ENCODE measurements around the gene PARP4.

DNA sequence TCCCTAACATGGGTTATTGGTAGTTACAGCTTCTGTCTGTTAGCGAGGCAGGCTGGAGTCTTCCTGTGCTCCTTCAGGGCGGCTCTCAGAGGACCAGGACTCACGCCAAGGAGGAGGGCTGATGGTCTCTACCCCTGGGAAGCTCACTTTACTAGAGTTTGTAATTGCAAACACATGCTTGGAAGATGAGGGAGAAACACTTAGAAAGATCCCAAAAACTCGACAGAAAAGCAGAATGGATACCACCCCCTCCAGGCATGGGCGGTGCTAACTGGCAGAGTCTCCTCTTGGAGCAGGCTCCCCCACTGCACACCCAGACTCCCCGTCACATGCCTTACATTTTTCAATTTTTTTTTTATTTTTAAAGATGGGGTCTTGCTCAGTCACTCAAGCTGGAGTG lies 62.0 kb downstream of the PARP4 start:
- TF ChIP-seq, protein P1, sequence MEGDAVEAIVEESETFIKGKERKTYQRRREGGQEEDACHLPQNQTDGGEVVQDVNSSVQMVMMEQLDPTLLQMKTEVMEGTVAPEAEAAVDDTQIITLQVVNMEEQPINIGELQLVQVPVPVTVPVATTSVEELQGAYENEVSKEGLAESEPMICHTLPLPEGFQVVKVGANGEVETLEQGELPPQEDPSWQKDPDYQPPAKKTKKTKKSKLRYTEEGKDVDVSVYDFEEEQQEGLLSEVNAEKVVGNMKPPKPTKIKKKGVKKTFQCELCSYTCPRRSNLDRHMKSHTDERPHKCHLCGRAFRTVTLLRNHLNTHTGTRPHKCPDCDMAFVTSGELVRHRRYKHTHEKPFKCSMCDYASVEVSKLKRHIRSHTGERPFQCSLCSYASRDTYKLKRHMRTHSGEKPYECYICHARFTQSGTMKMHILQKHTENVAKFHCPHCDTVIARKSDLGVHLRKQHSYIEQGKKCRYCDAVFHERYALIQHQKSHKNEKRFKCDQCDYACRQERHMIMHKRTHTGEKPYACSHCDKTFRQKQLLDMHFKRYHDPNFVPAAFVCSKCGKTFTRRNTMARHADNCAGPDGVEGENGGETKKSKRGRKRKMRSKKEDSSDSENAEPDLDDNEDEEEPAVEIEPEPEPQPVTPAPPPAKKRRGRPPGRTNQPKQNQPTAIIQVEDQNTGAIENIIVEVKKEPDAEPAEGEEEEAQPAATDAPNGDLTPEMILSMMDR (IDR thresholded peaks at IDR 0.05) = no peak
- TF ChIP-seq GATA3 (IDR thresholded peaks at IDR 0.05; ENCODE audit: borderline replicate concordance) = no peak
- TF ChIP-seq, protein P2, sequence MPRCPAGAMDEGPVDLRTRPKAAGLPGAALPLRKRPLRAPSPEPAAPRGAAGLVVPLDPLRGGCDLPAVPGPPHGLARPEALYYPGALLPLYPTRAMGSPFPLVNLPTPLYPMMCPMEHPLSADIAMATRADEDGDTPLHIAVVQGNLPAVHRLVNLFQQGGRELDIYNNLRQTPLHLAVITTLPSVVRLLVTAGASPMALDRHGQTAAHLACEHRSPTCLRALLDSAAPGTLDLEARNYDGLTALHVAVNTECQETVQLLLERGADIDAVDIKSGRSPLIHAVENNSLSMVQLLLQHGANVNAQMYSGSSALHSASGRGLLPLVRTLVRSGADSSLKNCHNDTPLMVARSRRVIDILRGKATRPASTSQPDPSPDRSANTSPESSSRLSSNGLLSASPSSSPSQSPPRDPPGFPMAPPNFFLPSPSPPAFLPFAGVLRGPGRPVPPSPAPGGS (IDR thresholded peaks at IDR 0.05) = no peak

Measured in A549 (cell line).